Nephron progenitor cell (in vitro differentiated cells): ENCODE results near the gene NCF2.

Experiments
- DNase-seq: peaks from one replicate; pipeline ENCODE4 v3.0.0; 2021
- H3K27ac Mint-ChIP-seq: 2 replicates; pipeline ENCODE4 v1.8.0; 2021; ENCODE audit warnings: mild to moderate bottlenecking, moderate library complexity, mixed read lengths
- H3K27me3 Mint-ChIP-seq: 2 replicates; pipeline ENCODE4 v1.8.0; 2021; ENCODE audit warnings: mild to moderate bottlenecking, low read depth, mixed read lengths; ENCODE audit not compliant: poor library complexity
- H3K36me3 Mint-ChIP-seq: 2 replicates; pipeline ENCODE4 v1.8.0; 2021; ENCODE audit warnings: low read depth, mixed read lengths
- H3K4me1 Mint-ChIP-seq: 2 replicates; pipeline ENCODE4 v1.8.0; 2021; ENCODE audit warnings: mixed read lengths
- H3K4me3 Mint-ChIP-seq: 2 replicates; pipeline ENCODE4 v1.8.0; 2021; ENCODE audit warnings: mild to moderate bottlenecking, moderate library complexity, mixed read lengths
- H3K9me3 Mint-ChIP-seq: 2 replicates; pipeline ENCODE4 v1.8.0; 2021; ENCODE audit warnings: mild to moderate bottlenecking, moderate library complexity, mixed read lengths
- CTCF ChIP-seq: fragments of 200-600 bp; sonication (generic); IDR thresholded peaks from 2 replicates; pipeline ENCODE4 v1.5.0; 2021; ENCODE audit warnings: antibody characterized with exemption

Gene NCF2

GRCh38 chr1:183562701-183563100 lies 27.6 kb downstream of the NCF2 start:
- Mint-ChIP-seq H3K27me3 (peaks cover 5% of the 10 kb centered on the region), H3K4me1 (no peaks in the 10 kb centered on the region), H3K9me3 (no peaks in the 10 kb centered on the region), H3K4me3 (no peak overlapping the region), H3K27ac (peak overlapping the region; percentile 64), H3K36me3 (peaks cover 5% of the 10 kb centered on the region)
- DNase-seq = no peak
- TF ChIP-seq CTCF = no peak

GRCh38 chr1:183559061-183559460 lies 31.2 kb downstream of the NCF2 start:
- DNase-seq = no peak
- no peaks in the 10 kb centered on the region for H3K9me3 Mint-ChIP-seq
- H3K4me3 Mint-ChIP-seq = no peak overlapping the region
- H3K36me3 Mint-ChIP-seq = peaks cover 18% of the 10 kb centered on the region
- H3K4me1 Mint-ChIP-seq = no peaks in the 10 kb centered on the region
- TF ChIP-seq CTCF = no peak
- H3K27ac Mint-ChIP-seq = no peak overlapping the region
- peaks cover 5% of the 10 kb centered on the region for H3K27me3 Mint-ChIP-seq

- H3K4me3 Mint-ChIP-seq = no peak overlapping the region
- no peaks in the 10 kb centered on the region for H3K27me3 Mint-ChIP-seq
- no peak for DNase-seq
- H3K27ac Mint-ChIP-seq = peak overlapping the region; percentile 48
- no peaks in the 10 kb centered on the region for H3K4me1 Mint-ChIP-seq
- H3K9me3 Mint-ChIP-seq = no peaks in the 10 kb centered on the region
- peaks cover 55% of the 10 kb centered on the region for H3K36me3 Mint-ChIP-seq
- no peak for TF ChIP-seq CTCF
These were observed 35.7 kb downstream of the NCF2 start for GRCh38 chr1:183554577-183554976.

- no peaks in the 10 kb centered on the region for H3K4me1 Mint-ChIP-seq
These were observed 36.5 kb downstream of the NCF2 start for GRCh38 chr1:183553764-183554163.

GRCh38 chr1:183553331-183553730 lies 36.9 kb downstream of the NCF2 start:
- Mint-ChIP-seq H3K4me1 (peaks cover 2% of the 10 kb centered on the region), H3K27me3 (no peaks in the 10 kb centered on the region), H3K4me3 (no peak overlapping the region), H3K9me3 (no peaks in the 10 kb centered on the region), H3K36me3 (peaks cover 56% of the 10 kb centered on the region), H3K27ac (peak overlapping the region; percentile 29)
- no peak for DNase-seq
- no peak for TF ChIP-seq CTCF

More at GRCh38 chr1:183553764-183554163, 36.5 kb downstream of the NCF2 start:
- no peak overlapping the region for H3K4me3 Mint-ChIP-seq
- no peak for TF ChIP-seq CTCF
- no peak for DNase-seq
- no peaks in the 10 kb centered on the region for H3K27me3 Mint-ChIP-seq
- H3K27ac Mint-ChIP-seq = peak overlapping the region; percentile 18
- H3K9me3 Mint-ChIP-seq = no peaks in the 10 kb centered on the region
- H3K36me3 Mint-ChIP-seq = peaks cover 53% of the 10 kb centered on the region

- no peak for TF ChIP-seq CTCF
- DNase-seq = no peak
- H3K9me3 Mint-ChIP-seq = no peaks in the 10 kb centered on the region
- H3K27me3 Mint-ChIP-seq = no peaks in the 10 kb centered on the region
- peaks cover 6% of the 10 kb centered on the region for H3K4me1 Mint-ChIP-seq
- H3K4me3 Mint-ChIP-seq = no peak overlapping the region
- H3K36me3 Mint-ChIP-seq = peaks cover 56% of the 10 kb centered on the region
- peak overlapping the region; percentile 29 for H3K27ac Mint-ChIP-seq
These were observed 37.4 kb downstream of the NCF2 start for GRCh38 chr1:183552891-183553290.
